Middle frontal gyrus (tissue), 1 donor: ENCODE results near the gene ABLIM2.

Experiments used
- DNase-seq: peaks from one replicate; pipeline ENCODE4 v3.0.0-alpha.2; 2015; ENCODE audit warnings: low spot score; ENCODE audit errors: extremely low spot score

The ABLIM2 gene

GRCh38 chr4:8176547-8177399, 18.2 kb upstream of the ABLIM2 start:
- DNase-seq: no peak

- no peak for DNase-seq
Measured at GRCh38 chr4:8175686-8176085, 17.1 kb upstream of the ABLIM2 start.

GRCh38 chr4:8174970-8175369, 16.4 kb upstream of the ABLIM2 start:
- no peak for DNase-seq

GRCh38 chr4:8173492-8174242, 15.1 kb upstream of the ABLIM2 start:
- no peak for DNase-seq

GRCh38 chr4:8171984-8172924, 13.6 kb upstream of the ABLIM2 start:
- no peak for DNase-seq

GRCh38 chr4:8171266-8171665, 12.7 kb upstream of the ABLIM2 start:
- DNase-seq: no peak

GRCh38 chr4:8170341-8170740, 11.7 kb upstream of the ABLIM2 start:
- DNase-seq: no peak

GRCh38 chr4:8169763-8170162, 11.2 kb upstream of the ABLIM2 start:
- no peak for DNase-seq

- DNase-seq: no peak
Measured at GRCh38 chr4:8168832-8169598, 10.4 kb upstream of the ABLIM2 start.

GRCh38 chr4:8168232-8168631, 9.6 kb upstream of the ABLIM2 start:
- no peak for DNase-seq

- no peak for DNase-seq
Measured at GRCh38 chr4:8167815-8168214, 9.2 kb upstream of the ABLIM2 start.

- DNase-seq: no peak
Measured at GRCh38 chr4:8167291-8167690, 8.7 kb upstream of the ABLIM2 start.

GRCh38 chr4:8165374-8165896, 6.8 kb upstream of the ABLIM2 start:
- DNase-seq: no peak

GRCh38 chr4:8164687-8165086, 6.1 kb upstream of the ABLIM2 start:
- no peak for DNase-seq

- DNase-seq: no peak
Measured at GRCh38 chr4:8164194-8164565, 5.6 kb upstream of the ABLIM2 start.

- no peak for DNase-seq
Measured at GRCh38 chr4:8163436-8164193, 5.0 kb upstream of the ABLIM2 start.

GRCh38 chr4:8163026-8163425, 4.4 kb upstream of the ABLIM2 start:
- DNase-seq: no peak

GRCh38 chr4:8162625-8163024, 4.0 kb upstream of the ABLIM2 start:
- no peak for DNase-seq

GRCh38 chr4:8160572-8160971, 2.0 kb upstream of the ABLIM2 start:
- no peak for DNase-seq

GRCh38 chr4:8160233-8160560, 1.6 kb upstream of the ABLIM2 start:
- DNase-seq: no peak
